Measurements from ENCODE around the gene TSPAN2.
"Not testable (repeated sequence)": the region's sequence is repeated elsewhere in the genome, so short reads cannot be mapped to it uniquely, and the experiment has no call there.

TSPAN2 gene

GRCh38 chr1:115031595-115031994, 57.7 kb downstream of the TSPAN2 start:
- no peak for DNase-seq

- DNase-seq, result no peak
Measured at GRCh38 chr1:115029526-115029925, 59.8 kb downstream of the TSPAN2 start, which contains the start of gene TSHB. Gene TSHB (plus strand): TSS chr1:115029826. CDS start chr1:115033363, 3,537 bp downstream.

DNA sequence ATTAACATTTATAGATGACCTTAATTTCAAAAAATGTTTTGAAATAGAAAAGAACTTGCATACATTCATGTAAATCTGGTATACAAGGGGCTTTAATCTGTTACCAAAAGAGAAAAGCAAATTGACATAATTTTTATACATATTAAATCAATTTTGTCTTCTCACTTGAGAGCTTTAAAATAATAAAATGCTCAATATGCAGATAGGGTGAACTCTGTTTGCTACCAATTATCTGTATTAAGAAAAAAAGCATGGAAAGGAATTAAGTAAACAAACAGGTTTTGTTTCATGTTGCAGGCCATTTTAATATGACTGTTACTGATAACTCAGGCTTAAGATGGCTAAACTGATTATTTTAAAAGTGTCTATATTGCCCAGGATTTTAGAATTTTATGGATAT, 65.7 kb downstream of the TSPAN2 start:
- DNase-seq, result no peak

DNA sequence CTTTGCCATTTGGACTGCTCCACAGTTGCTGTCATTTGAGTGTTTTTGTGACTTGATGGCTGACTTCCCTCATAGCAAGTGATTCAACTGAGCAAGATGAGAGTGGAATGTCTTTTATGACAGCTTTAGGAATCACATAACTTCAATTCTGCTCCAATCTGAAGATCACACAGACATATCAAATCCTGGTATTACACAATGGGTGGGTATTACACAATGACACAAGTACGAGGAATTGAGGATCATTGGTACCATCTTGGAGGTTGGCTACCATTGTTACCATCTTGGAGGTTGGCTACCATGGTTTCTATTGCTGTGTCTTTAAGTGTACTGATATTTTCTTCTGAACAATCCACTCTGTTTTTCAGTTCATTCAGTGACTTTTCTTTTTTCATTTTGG, 68.2 kb downstream of the TSPAN2 start:
- DNase-seq, result no peak

- not testable (repeated sequence) for DNase-seq
Measured at GRCh38 chr1:115019549-115019948, 69.8 kb downstream of the TSPAN2 start.

DNA sequence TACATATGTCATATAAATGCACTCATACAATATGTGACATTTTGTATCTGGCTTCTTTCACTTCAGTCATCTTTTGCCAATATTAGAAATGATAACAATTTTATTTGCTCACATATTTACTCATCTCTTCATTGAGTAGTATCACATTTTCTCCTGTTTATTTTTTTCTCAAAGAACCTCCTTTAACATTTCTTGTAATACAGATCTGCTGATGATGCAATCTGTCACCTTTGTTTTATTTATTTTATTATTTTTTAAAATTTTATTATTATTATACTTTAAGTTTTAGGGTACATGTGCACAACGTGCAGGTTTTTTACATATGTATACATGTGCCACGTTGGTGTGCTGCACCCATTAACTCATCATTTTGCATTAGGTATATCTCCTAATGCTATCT, 75.5 kb downstream of the TSPAN2 start:
- no peak for DNase-seq

GRCh38 chr1:115012434-115012833, 76.9 kb downstream of the TSPAN2 start:
- no peak for DNase-seq

- DNase-seq, result no peak
Measured at GRCh38 chr1:115012006-115012405, 77.3 kb downstream of the TSPAN2 start.

DNA sequence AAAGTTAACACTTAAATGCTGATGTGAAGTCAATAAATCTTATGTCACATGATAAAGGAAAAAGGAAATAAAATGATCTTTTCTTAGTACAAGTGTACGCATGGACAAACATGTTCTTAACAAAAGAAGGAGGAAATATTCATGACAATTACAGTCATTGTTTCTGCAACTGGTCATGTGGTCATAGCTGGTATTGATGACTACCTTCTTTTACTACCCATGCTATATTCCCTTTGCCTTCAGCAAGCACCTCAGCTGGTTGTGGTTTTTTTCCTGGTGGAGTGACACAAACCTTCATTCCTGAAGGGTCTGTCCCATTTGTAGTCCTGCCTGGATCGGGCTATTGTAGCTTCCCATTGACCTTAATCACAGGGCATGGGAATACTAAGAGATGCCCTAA, 83.1 kb downstream of the TSPAN2 start:
- DNase-seq, result no peak

All from NCI-H748 treated with DMSO at 0.1 percent for 48 hours (cell line).